ENCODE data around the gene DOCK1.
A peak's percentile ranks its signal among the peaks of the same experiment; 100 is the strongest.

DOCK1 gene

DNA sequence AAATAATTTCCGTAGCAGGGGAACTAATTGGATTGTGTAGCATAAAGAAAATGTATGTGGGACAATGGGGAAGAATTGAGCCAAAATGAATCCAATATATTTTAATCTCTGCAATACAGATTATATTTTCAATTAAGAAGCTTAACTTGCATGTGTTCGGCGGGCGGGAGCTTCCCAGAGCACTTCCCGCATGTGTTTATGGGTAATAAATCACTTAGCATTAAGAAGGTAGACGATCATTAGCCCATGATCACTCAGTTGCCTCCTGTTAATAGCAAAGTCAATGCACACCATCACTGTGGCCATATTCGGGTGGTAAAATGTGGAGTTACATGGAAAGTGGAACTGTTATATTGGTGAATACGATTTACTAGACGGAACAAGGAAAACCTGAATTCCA lies 414.0 kb downstream of the DOCK1 start:
- Mint-ChIP-seq H3K27ac (no peak overlapping the region), H3K36me3 (ENCODE audit: low read depth) (no peaks in the 10 kb centered on the region), H3K27me3 (ENCODE audit: low read depth, poor library complexity) (peaks cover 4% of the 10 kb centered on the region), H3K4me3 (no peak overlapping the region), H3K4me1 (peaks cover 27% of the 10 kb centered on the region), H3K9me3 (no peaks in the 10 kb centered on the region)
- DNase-seq, result no peak
- TF ChIP-seq, protein P1, sequence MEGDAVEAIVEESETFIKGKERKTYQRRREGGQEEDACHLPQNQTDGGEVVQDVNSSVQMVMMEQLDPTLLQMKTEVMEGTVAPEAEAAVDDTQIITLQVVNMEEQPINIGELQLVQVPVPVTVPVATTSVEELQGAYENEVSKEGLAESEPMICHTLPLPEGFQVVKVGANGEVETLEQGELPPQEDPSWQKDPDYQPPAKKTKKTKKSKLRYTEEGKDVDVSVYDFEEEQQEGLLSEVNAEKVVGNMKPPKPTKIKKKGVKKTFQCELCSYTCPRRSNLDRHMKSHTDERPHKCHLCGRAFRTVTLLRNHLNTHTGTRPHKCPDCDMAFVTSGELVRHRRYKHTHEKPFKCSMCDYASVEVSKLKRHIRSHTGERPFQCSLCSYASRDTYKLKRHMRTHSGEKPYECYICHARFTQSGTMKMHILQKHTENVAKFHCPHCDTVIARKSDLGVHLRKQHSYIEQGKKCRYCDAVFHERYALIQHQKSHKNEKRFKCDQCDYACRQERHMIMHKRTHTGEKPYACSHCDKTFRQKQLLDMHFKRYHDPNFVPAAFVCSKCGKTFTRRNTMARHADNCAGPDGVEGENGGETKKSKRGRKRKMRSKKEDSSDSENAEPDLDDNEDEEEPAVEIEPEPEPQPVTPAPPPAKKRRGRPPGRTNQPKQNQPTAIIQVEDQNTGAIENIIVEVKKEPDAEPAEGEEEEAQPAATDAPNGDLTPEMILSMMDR (IDR thresholded peaks at IDR 0.05), result no peak

DNA sequence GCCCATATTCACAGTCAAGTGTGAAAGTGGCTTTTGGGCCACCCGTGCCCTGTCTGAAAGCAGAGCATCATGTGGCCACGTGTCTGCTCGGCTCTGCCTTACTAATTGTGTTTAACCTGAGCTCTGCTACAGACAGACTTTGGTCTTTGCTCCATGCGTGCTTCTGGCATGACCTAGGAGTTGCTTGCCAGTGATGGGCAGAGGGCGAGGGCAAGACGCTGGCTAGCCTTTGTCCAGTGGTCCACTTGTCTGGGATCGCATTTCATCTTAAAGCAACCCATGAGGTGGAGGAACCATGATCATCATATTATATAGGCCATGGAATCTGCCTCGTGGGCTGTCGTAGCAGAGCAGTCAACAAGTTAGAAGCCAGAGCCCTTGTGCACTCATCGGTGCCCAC lies 414.5 kb downstream of the DOCK1 start:
- Mint-ChIP-seq H3K27ac (peak overlapping the region; percentile 19), H3K4me3 (no peak overlapping the region), H3K4me1 (peaks cover 27% of the 10 kb centered on the region), H3K9me3 (no peaks in the 10 kb centered on the region), H3K27me3 (ENCODE audit: low read depth, poor library complexity) (peaks cover 4% of the 10 kb centered on the region), H3K36me3 (ENCODE audit: low read depth) (no peaks in the 10 kb centered on the region)
- DNase-seq, result no peak
- TF ChIP-seq, protein P1 (IDR thresholded peaks at IDR 0.05), result no peak

DNA sequence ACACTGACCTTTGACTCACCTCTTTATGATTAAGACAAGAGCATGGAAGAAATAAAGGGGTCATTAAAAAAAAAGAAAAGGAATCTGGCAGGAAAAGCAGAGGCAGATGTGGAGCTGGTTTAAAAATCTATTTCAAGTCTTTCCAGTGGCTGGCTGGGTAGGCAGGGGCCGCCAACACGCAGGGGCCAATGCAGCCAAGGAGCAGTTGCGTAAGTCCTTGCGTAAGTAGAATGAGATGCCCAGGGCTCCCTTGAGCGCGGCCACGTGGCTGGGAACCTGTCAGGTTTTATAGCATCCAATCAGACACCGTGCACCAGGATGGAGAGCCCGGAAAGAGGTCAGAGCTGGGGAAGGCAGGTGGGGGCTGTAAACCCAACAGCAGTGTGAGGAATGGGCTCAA lies 414.9 kb downstream of the DOCK1 start:
- peaks cover 27% of the 10 kb centered on the region for H3K4me1 Mint-ChIP-seq
- no peaks in the 10 kb centered on the region for H3K36me3 Mint-ChIP-seq (ENCODE audit: low read depth)
- peaks cover 4% of the 10 kb centered on the region for H3K27me3 Mint-ChIP-seq (ENCODE audit: low read depth, poor library complexity)
- H3K27ac Mint-ChIP-seq, result peak overlapping the region; percentile 28
- DNase-seq, result no peak
- H3K9me3 Mint-ChIP-seq, result no peaks in the 10 kb centered on the region
- no peak overlapping the region for H3K4me3 Mint-ChIP-seq
- TF ChIP-seq, protein P1 (IDR thresholded peaks at IDR 0.05), result no peak

DNA sequence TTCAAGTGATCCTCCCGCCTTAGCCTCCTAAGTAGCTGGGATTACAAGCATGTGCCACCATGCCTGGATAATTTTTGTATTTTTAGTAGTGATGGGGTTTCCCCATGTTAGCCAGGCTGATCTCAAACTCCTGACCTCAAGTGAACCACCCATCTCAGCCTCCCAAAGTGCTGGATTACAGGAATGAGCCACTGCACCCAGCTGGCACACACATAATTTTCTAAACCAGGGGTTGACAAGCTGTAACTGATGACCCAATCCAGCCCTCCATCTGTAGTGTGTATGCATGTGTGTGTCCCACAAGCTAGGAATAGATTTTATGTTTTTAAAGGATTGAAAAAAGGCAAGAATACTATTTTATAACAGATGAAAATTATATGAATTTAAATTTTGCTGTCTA lies 417.1 kb downstream of the DOCK1 start:
- H3K9me3 Mint-ChIP-seq, result no peaks in the 10 kb centered on the region
- H3K36me3 Mint-ChIP-seq (ENCODE audit: low read depth), result no peaks in the 10 kb centered on the region
- no peak for DNase-seq
- peaks cover 4% of the 10 kb centered on the region for H3K27me3 Mint-ChIP-seq (ENCODE audit: low read depth, poor library complexity)
- TF ChIP-seq, protein P1 (IDR thresholded peaks at IDR 0.05), result no peak
- H3K27ac Mint-ChIP-seq, result no peak overlapping the region
- no peak overlapping the region for H3K4me3 Mint-ChIP-seq
- H3K4me1 Mint-ChIP-seq, result peaks cover 27% of the 10 kb centered on the region

DNA sequence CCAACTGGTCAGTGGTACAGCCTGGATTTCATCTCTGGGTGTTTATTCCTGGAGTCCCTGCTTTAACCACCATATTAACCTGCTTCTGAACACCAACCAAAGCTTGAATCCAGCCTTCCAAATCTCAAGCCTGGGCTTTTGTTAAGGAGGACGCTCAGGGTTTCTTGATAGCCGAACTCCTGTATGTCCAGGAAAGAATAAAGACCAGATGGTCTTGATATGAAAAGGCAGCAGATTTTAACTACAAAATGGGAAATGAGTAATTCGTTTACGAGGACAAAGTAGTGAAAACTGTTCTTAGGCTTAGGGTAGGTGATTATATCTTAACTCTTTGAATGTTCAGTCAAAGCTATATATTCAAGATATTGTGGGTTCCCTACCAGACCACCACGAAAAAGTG lies 420.3 kb downstream of the DOCK1 start:
- H3K9me3 Mint-ChIP-seq, result no peaks in the 10 kb centered on the region
- DNase-seq, result no peak
- H3K4me1 Mint-ChIP-seq, result peaks cover 6% of the 10 kb centered on the region
- no peak overlapping the region for H3K4me3 Mint-ChIP-seq
- H3K27me3 Mint-ChIP-seq (ENCODE audit: low read depth, poor library complexity), result peaks cover 4% of the 10 kb centered on the region
- H3K36me3 Mint-ChIP-seq (ENCODE audit: low read depth), result peaks cover 6% of the 10 kb centered on the region
- TF ChIP-seq, protein P1 (IDR thresholded peaks at IDR 0.05), result no peak
- H3K27ac Mint-ChIP-seq, result no peak overlapping the region

DNA sequence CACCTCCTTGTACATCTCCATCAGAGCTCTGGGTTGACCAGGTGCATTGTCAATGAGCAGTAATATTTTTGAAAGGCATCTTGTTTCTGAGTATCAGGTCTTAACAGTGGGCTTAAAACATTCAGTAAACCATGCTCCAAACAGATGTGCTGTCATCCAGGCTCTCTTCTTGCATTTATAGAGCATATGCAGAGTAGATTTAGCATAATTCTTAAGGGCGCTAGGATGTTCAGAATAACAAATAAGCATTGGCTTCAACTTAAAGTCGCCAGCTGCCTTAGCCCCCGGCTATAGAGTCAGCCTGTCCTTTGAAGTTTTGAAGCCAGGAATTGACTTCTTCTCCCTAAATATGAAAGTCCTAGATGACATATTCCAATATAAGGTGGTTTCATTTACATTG lies 421.7 kb downstream of the DOCK1 start:
- Mint-ChIP-seq H3K36me3 (ENCODE audit: low read depth) (peaks cover 20% of the 10 kb centered on the region), H3K27me3 (ENCODE audit: low read depth, poor library complexity) (no peaks in the 10 kb centered on the region), H3K4me3 (no peak overlapping the region), H3K27ac (no peak overlapping the region), H3K9me3 (no peaks in the 10 kb centered on the region), H3K4me1 (peaks cover 6% of the 10 kb centered on the region)
- TF ChIP-seq, protein P1 (IDR thresholded peaks at IDR 0.05), result no peak
- DNase-seq, result no peak

All from nephron progenitor cell (in vitro differentiated cells).